NCI-H187 treated with DMSO at 0.1 percent for 48 hours (cell line): Measurements from ENCODE around the gene UBA52.
A peak's percentile ranks its signal among the peaks of the same experiment; 100 is the strongest.
"Not testable (repeated sequence)": the region's sequence is repeated elsewhere in the genome, so short reads cannot be mapped to it uniquely, and the experiment has no call there.

Experiments
- DNase-seq: peaks from one replicate; lab custom pipeline; 2025; lab: John Stamatoyannopoulos, UW

UBA52 gene

DNA sequence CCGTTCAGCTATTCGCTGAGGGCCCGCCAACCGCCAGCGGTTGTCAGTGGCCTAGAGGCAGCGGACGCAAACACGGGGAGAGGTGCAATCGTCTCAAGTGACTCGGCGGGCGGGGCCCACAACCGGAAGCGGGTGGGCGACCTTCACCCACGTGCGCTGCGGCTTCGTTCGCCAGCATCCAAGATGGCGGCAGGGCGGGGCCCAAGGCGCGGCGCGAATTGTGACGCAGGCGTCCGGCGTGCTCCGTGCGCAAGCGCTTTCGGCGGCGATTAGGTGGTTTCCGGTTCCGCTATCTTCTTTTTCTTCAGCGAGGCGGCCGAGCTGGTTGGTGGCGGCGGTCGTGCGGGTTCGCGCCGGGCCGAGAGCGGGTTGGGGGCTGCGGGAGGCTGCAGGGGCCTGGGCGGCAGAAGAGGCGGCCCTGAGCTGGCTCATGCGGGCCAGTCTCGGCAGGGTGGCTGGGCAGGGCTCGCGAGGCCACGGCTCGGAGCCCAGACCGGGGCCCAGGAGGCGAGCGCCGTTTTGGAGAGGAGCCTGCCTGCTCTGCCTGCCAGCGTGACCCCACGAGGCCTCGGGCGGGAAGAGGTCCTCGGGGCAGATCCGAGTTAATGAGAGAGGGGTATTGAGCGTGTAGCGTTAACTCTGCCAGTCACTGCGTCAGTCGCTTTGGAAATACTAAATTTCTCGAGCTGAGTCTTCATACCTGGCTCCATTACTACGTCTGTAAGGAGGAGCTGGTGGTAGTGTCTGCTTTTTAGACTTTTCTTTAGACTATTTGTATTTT, at the start of gene UBA52:
Gene UBA52 (plus strand): TSS at position 294 of the 781 bp plus-strand sequence. CDS start 1,444 bp downstream, outside the sequence.
- peak; percentile 76 for DNase-seq

DNA sequence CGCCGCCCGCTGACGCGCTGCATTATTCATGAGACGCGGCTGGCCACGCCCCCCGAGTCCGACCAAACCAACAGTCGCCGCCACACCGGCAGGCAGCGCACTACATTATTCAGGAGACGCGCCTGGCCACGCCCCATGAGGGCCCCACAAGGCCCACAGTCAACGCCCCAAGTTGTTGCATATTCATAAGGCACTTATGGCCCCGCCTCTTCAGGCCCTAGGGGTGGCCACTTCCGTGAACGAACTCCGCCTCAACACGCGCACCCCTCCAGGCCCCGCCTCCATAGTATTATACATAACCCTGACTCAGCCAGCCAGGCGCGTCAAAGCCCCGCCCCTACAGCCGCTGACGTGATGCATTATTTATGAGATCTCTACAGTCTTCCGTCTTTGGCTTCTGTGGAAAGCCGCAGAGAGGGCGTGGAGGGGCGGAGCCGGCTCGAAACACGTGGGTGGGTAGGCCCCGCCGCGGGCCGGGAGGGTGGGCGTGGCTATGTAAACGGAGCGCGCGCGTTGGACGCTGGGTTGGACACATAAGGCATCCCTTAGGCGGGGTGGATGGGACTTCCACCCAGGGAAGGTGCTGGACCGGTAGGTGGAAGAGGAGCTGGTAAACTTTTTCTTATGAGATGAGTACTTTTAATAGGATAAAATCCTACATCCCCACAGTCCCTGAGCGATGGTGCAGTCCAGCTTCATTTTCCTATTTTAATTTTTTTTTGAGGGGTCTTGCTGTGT, 49.4 kb upstream of the UBA52 start:
- peak; percentile 91 for DNase-seq

DNA sequence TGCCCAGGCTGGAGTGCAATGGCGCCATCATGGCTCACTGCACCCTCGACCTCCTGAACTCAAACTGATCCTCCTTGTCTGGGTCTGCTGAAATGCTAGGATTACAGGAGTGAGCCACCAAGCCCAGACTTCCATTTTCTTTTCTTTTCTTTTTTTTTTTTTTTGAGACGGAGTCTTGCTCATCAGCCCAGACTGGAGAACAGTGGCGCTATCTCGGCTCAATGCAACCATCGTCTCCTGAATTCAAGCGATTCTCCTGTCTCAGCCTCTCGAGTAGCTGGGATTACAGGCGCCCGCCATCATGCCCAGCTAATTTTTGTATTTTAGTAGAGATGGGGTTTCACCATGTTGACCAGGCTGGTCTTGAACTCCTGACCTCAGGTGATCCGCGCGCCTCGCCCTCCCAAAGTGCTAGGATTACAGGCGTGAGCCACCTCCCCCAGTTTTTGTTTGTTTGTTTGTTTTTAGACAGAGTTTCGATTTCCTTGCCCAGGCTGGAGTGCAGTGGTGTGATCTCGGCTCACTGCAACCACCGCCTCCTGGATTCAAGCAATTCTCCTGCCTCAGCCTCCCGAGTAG, 48.7 kb upstream of the UBA52 start:
- not testable (repeated sequence) for DNase-seq

DNA sequence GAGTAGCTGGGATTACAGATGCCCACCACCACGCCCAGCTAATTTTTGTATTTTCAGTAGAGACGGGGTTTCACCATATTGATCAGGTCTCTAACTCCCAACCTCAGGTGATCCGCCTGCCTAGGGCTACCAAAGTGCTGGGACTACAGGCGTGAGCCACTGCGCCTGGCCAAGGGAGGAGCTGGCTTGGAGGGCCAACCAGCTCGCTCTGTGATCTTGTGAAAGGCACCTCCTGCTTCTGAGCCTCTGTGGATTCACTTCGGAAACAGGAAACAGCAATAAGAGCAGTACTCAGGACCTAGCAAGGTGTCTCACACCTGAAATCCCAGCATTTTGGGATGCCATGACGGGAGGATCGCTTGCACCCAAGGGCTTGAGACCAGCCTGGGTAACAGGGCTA, 47.8 kb upstream of the UBA52 start:
- no peak for DNase-seq

GRCh38 chr19:18526316-18526715, 45.3 kb upstream of the UBA52 start:
- no peak for DNase-seq

DNA sequence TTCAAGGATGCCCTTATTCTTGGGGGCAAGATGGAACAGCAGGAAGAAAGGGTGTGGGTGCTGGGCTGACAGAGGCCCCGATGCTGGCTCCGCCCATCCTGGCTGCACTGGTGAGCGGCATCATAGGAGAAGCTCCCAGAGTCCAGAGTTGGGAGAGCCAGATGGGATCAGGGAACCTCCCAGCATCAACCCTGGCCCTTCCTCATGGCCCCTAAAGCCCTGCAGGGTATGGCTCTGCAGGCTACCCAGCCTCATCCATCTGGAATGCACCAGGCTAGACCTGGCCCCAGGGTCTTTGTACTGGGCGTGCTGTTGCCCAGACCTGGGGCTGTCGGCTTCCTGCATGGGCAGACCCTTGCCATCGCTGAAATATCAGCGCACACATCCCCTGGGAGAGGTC, 41.9 kb upstream of the UBA52 start:
- no peak for DNase-seq

GRCh38 chr19:18531485-18531884, 40.2 kb upstream of the UBA52 start:
- DNase-seq = no peak

DNA sequence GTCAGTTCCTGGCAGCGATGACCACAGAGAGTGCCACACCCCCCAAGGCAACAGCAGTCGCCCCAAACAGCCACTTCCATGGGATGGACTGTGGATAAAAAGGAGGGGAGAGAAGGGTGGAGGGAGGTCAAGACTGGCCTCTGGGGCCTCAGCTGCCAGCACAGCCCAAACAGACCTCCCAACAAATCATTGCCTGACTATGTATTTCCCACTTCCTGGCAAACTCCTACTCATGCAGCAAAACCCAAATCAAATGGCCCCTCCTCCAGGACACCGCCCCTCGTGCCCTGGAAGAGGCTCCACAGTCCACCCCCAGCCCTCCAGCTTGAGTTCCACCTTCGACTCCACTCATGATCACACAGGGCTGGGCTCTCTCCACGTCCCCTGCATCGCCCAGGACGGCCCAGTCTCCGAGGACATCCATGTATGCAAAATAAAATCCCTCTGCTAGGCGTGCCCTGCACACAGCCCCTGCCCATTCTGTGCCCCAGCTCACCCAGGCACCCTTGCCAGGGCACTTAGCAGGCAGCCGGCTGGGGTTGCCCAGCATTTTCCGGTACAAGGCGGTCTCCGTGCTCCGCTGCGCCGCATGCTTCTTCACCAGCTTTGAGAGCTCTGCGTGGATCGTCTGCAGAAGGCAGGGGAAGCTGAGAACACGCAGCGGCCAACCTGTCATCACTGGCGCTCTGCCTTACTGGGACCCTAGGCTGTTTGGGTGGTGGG, 39.3 kb upstream of the UBA52 start:
- no peak for DNase-seq

- DNase-seq = no peak
These were observed 38.6 kb upstream of the UBA52 start for GRCh38 chr19:18533058-18533457.

DNA sequence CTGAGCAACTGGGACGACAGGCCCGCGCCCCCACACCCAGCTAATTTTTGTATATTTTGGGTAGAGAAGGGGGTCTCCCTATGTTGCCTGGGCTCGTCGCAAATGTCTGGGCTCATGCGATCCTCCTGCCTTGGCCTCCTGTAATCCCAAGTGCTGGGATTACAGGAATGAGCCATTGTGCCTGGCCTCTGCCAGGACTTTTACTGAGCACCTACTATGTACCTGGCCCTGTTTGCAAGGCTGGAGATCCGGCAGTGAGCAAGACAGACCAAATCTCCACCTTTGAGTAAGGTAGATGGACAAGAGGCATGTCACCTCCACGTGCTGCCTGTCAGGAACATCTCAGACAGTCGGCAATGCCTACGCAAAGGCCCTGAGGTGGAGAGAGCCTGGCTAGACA, 35.2 kb upstream of the UBA52 start:
- DNase-seq = no peak

DNA sequence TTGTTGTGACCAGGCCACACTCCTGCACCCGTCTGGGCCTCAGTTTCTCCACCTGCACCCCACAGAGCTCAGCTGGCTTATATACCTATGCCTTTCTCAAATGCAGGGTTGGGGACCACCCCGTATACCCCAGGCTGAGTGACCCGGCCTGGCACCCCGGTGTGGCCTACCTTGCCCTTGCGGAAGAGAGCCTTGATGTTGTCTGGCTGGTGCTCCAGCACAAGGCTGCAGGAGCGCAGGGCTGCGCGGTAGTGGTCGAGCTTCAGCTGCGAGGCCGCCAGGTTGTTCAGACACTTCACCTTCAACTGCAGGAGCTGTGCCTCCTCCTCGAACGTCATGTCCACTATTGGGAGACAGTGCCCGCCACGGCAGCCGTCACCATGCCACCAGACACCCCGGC, 34.2 kb upstream of the UBA52 start:
- DNase-seq = no peak

DNA sequence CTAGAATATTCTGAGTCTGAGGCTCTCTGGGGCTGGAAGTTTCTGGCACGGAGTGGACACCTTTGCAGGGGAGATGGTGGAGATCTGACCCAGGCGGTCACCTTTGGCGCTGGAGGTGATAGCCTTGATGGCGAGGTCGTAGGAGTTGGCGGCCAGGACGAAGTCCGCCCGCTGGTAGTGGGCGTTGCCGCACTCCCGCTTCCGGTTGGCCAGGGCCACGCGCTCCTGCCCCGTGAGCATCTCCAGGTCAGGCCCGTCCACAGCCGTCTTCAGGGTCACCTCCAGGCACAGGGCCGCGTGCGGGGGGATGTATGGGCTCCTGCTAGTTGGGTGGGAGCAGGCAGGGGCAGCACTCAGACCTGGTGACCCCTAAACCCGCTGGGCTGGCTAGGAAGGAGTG, 33.5 kb upstream of the UBA52 start:
- no peak for DNase-seq

DNA sequence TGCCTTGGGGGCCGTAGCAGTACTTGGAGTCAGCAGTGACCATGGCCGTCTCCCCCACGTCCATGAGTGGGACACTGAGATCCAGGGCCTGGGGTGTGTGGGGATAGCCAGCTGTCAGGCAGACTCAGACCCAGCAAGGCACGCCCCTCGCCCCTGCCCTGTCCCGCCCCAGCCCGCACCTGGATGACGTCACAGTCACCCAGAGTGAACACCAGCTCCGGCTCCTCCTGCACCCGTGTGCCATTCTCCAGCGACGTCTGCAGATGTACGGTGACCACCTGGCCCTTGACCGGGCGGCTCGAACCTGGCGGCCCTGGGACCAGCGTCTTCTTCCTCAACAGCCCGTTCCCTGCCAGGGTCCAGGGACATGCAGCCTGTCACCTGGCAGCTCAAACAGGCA, 32.3 kb upstream of the UBA52 start:
- DNase-seq = no peak

GRCh38 chr19:18540200-18540599, 31.5 kb upstream of the UBA52 start:
- not testable (repeated sequence) for DNase-seq

DNA sequence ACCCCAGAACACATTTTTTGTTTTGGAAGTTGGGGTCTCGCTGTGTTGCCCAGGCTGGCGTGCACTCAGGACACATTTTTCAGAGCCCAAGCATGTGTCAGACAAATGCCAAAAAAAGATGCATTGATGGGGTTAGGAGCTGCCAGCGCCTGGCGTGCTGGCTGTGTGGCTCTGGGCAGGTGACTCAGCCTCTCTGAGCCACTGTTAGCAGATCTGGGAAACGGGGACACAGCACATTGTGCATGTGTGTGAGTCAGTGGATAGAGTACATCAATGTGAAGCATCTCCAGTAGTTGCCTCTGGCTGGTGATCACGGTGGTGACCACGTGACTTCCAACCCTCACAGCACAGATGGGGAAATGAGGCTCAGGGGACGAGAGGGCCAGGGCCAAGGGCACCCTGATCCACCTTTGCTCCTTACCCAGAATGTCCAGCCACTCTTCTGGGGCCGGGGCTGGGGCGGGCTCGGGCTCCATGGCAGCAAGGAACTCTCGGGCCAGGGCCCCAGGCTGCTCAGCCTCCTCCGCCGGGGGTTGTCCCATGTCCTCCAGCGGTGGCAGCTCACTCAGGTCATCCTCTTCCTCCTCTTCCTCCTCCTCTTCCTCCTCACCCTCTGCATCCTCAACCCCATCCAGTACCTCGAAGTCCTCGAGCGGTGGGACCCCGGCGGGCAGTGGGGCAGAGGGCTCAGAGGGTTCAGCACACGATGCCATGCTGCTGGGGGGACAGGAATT, 30.2 kb upstream of the UBA52 start:
- no peak for DNase-seq

DNA sequence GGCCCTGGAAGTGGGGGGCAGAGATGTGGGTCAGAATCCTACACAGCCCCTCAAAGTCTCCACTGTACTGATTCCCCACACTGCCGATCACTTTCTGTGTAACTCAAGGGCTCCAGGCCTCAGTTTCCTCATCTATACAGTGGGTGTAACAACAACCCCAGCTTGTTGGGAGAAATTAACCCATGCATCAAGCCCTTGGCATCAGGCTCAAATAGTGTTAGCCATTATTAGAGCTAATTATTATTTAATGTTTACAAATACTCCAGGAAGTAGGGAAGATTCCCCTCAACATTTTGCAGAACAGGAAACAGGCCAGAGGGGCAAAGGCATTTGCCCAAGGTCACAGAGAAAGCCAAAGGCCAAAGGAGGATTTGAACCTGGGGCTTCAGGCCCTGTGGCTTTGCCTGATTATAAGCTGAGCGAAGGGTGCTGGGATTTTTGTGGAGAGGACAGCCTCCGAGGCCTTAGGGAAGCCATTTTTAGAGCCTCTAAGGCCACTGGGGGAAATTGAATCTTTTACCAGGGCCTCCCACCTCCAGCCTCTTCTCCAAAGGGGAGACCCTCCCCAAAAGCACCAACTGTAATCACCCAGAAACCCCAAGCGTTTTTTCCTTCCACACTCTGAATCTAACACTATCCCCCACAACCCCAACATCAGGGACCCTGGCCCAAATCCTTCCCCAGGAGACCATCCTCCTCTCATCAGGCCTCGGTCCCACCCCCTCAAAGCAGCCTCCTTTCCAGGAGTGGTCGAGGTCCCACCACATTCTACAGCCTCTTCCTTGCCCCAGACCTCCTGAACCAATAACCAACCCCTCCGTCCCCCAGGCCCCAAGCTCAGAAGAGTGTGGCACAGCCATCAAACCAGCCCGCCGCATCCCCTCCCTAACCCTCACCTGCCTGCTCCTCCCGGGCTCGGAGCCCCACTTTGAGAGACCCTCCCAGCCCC, 29.4 kb upstream of the UBA52 start:
- no peak for DNase-seq

GRCh38 chr19:18542941-18543813, 28.5 kb upstream of the UBA52 start, which contains the start of gene FKBP8:
FKBP8 (minus strand) TSS chr19:18543573; CDS start chr19:18541970, 1,603 bp downstream.
- no peak for DNase-seq

DNA sequence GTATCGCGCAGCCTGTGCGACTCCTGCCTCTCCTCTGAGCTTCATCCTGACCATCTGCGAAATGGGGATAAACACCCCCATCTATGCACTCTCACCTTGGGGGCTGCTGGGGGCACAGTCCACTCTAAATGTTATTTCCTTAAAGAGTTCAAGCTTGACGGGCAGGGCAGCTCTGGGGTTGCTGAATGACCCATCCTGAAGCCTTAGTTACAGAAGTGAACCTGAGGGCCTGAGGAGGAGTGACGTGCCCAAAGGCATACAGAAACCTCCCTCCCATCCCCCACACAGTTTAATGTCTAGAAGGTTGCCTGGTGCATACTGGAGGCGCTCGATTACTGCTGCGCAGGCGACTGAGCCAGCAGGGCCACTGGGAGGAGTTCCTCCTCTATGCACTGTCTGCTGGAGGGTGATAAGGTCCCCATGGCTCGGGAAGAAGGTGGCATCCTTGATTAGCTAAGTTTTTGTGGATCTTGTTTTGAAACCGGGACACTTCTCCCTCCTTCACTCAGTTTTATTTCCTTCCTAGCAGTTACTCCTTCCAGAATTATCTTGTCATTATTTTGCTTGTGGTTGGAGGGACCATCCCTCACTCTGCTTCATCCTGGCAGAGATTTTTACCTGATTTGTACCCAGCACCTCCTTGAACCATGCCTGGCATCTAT, 27.7 kb upstream of the UBA52 start:
- no peak for DNase-seq

- no peak for DNase-seq
These were observed 20.0 kb upstream of the UBA52 start for GRCh38 chr19:18551631-18552030.
